Upper lobe of left lung (tissue), 4 donors: ENCODE data around the gene ATIC.

Experiments
- POLR2AphosphoS5 ChIP-seq, 2 donors: sonication (generic); formaldehyde crosslinking; IDR thresholded peaks; one replicate each; pipeline ENCODE4 v1.5.1; 2017; ENCODE audit warnings: antibody characterized with exemption in 2 of 2
- TF ChIP-seq, protein P1 (sequence below), 6 experiments: fragments of 450-650 bp in 4 of 6; fragments of 200-600 bp in 2 of 6; sonication (generic) in 2 of 6; IDR thresholded peaks; one replicate each; pipeline ENCODE4 v1.5.1; 2016 to 2019; ENCODE audit warnings: antibody characterized with exemption in 6 of 6

DNA sequence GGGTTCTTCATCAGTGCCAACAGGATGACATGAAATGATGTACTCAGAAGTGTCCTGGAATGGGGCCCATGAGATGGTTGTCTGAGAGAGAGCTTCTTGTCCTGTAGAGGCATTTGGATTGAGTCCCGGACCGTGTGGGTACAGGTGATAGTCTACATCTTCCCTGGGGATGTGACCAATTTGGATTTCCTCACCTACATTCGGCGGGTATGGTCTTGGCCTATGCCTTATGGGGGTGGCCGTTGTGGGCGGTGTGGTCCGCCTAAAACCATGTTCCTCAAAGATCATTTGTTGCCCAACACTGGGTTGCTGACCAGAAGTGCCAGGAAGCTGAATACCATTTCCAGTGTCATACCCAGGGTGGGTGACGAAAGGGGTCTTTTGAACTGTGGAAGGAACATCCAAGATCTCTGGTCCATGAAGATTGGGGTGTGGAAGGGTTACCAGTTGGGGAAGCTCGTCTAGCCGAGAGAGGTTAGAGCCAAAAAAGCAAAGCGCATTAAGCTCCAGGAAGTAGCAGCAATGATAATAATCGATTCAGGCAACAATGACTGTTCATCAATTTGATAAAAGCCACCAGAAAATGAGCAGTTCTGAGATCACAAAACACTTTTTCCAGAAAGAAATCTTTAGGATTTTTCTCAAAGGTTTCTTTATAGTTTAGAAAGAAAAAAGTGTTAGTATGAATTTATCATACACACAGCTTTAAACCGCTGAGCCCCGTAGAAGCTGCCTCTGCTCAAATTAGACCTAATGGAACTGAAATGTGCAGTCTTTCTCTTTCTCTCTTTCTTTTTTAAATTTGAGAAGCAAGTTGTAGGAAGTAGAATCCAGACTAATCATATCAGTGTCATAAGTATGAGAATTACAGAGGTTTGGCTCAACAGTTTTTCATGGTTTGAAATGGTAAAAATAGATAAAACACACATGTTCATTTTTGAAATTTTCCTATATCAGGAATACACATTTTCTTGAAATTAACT, 60.3 kb downstream of the ATIC start:
- TF ChIP-seq, protein P1, sequence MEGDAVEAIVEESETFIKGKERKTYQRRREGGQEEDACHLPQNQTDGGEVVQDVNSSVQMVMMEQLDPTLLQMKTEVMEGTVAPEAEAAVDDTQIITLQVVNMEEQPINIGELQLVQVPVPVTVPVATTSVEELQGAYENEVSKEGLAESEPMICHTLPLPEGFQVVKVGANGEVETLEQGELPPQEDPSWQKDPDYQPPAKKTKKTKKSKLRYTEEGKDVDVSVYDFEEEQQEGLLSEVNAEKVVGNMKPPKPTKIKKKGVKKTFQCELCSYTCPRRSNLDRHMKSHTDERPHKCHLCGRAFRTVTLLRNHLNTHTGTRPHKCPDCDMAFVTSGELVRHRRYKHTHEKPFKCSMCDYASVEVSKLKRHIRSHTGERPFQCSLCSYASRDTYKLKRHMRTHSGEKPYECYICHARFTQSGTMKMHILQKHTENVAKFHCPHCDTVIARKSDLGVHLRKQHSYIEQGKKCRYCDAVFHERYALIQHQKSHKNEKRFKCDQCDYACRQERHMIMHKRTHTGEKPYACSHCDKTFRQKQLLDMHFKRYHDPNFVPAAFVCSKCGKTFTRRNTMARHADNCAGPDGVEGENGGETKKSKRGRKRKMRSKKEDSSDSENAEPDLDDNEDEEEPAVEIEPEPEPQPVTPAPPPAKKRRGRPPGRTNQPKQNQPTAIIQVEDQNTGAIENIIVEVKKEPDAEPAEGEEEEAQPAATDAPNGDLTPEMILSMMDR (IDR thresholded peaks at IDR 0.05): no peak
- no peak for TF ChIP-seq POLR2AphosphoS5 (IDR thresholded peaks at IDR 0.05)
